Measurements from ENCODE around the gene NUDT4. TPM values are rescaled to one million over a fixed set of nuclear protein-coding genes. Genes with fewer than 3 reads are reported as not detected.

Gene NUDT4
- total and polyA plus RNA-seq, 2 of the 13 experiments (the other 11 are each of a cell fraction or from before 2014, with no cell fraction given), result 37.3 to 70.1 TPM

DNA sequence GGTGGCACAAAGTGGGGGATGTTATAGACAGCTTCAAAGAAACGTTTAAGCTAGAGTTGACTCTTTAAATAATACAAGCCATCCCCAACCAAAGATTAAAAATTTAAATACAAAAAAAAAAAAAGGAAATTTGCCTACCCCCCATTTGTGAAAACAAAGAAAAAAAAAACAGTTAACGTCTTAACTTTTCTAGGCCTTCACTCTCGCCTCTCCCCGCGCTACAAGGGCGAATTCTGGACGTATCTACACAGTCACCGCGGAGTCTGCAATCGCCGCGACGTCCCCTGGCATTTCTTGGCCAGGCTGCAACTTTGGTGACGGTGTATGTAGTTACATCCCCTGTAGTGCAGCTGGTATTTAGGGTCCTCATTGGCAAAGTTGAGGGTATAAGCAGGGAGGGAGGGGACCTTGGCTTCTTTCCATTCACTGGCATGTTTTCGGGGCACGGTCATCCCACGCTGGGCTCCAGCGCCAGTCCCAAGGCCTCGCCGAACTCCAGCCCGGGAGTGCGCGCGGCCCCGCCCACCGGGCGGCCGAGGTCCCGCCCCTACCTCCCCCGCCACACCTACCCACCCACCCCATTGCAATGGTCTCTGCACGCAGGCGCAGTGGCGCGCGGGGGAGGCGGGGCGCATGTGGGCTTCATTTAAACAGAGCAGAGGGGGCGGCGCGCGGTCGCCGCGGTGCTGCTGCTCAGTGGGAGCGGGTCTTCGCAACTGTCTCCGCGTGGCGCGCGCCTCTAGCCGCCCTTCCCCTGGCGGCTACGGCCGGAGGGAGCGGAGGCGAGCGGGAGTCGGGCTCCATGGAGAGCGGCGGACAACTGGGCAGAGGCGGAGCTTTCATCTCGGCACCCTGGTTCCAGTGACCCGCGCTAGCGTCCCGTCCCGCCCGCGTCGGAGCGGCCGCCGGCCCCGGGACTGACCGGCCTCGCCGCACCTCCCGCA, at the start of gene NUDT4 (continued):
- no peak for TF ChIP-seq ZBTB40 (IDR thresholded peaks at IDR 0.05)
- TF ChIP-seq ZBTB40 (CRISPR knock-in tag; IDR thresholded peaks at IDR 0.05), result peak; percentile 61; the same call in 1 of the 2 replicates
- TF ChIP-seq, protein P1, sequence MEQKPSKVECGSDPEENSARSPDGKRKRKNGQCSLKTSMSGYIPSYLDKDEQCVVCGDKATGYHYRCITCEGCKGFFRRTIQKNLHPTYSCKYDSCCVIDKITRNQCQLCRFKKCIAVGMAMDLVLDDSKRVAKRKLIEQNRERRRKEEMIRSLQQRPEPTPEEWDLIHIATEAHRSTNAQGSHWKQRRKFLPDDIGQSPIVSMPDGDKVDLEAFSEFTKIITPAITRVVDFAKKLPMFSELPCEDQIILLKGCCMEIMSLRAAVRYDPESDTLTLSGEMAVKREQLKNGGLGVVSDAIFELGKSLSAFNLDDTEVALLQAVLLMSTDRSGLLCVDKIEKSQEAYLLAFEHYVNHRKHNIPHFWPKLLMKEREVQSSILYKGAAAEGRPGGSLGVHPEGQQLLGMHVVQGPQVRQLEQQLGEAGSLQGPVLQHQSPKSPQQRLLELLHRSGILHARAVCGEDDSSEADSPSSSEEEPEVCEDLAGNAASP (CRISPR knock-in tag; IDR thresholded peaks at IDR 0.05; ENCODE audit: borderline replicate concordance), result peak; percentile 19; the same call in 1 of the 2 replicates
- no peak for TF ChIP-seq DMTF1 (CRISPR knock-in tag; IDR thresholded peaks at IDR 0.05)
- TF ChIP-seq HNRNPL (IDR thresholded peaks at IDR 0.05; ENCODE audit: low read depth, low read length), result no peak
- no peak for TF ChIP-seq ZNF34 (CRISPR knock-in tag; IDR thresholded peaks at IDR 0.05; ENCODE audit: borderline replicate concordance)
- TF ChIP-seq, protein P2, sequence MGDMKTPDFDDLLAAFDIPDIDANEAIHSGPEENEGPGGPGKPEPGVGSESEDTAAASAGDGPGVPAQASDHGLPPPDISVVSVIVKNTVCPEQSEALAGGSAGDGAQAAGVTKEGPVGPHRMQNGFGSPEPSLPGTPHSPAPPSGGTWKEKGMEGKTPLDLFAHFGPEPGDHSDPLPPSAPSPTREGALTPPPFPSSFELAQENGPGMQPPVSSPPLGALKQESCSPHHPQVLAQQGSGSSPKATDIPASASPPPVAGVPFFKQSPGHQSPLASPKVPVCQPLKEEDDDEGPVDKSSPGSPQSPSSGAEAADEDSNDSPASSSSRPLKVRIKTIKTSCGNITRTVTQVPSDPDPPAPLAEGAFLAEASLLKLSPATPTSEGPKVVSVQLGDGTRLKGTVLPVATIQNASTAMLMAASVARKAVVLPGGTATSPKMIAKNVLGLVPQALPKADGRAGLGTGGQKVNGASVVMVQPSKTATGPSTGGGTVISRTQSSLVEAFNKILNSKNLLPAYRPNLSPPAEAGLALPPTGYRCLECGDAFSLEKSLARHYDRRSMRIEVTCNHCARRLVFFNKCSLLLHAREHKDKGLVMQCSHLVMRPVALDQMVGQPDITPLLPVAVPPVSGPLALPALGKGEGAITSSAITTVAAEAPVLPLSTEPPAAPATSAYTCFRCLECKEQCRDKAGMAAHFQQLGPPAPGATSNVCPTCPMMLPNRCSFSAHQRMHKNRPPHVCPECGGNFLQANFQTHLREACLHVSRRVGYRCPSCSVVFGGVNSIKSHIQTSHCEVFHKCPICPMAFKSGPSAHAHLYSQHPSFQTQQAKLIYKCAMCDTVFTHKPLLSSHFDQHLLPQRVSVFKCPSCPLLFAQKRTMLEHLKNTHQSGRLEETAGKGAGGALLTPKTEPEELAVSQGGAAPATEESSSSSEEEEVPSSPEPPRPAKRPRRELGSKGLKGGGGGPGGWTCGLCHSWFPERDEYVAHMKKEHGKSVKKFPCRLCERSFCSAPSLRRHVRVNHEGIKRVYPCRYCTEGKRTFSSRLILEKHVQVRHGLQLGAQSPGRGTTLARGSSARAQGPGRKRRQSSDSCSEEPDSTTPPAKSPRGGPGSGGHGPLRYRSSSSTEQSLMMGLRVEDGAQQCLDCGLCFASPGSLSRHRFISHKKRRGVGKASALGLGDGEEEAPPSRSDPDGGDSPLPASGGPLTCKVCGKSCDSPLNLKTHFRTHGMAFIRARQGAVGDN (CRISPR knock-in tag; IDR thresholded peaks at IDR 0.05), result peak; percentile 61
- 0 out of 2 replicates have a peak, but pooled peaks have one; percentile 16 for TF ChIP-seq SP5 (CRISPR knock-in tag; IDR thresholded peaks at IDR 0.05; ENCODE audit: borderline replicate concordance, low read depth)

Measured in HepG2 (cell line).